ENCODE measurements around the gene MMP17.
A peak's percentile ranks its signal among the peaks of the same experiment; 100 is the strongest.

The MMP17 gene

DNA sequence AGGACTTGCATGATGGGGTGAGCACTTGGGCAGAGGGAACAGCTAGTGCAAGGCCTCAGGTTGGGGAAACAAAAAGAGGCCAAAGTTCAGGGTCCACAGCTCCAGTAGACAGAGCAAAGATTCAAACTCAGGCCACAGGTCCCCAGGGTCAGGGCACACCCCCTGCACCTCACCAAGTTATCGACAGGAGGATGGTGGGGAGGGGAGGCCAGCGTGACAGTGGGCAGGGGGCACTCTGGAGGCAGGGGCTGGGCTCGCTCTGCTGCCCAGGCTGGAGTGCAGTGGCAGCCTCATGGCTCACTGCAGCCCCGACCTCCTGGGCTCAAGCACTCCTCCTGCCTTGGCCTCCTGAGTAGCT lies 33.9 kb downstream of the MMP17 start:
- no peak overlapping the region for H3K27ac ChIP-seq (ENCODE audit: low read length, poor library complexity, severe bottlenecking)
- H3K4me2 ChIP-seq (ENCODE audit: low read length, poor library complexity, severe bottlenecking), result no peak overlapping the region
- peak overlapping the region; percentile 86 for H4K91ac ChIP-seq (ENCODE audit: low read length)
- no peak for DNase-seq
- H3K4me3 ChIP-seq (ENCODE audit: insufficient read depth in 1 of 2, low read depth in 1 of 2, low read length in 2 of 2), result no peak overlapping the region
- H3K4me1 ChIP-seq (ENCODE audit: control insufficient read depth, insufficient read depth, low read depth, low read length), result peaks cover 32% of the 10 kb centered on the region
- no peak overlapping the region for H2AFZ ChIP-seq (ENCODE audit: low read depth, low read length)
- H3K79me1 ChIP-seq (replicated peaks; ENCODE audit: low read length, poor library complexity, severe bottlenecking), result no peaks in the 10 kb centered on the region
- H2BK12ac ChIP-seq (ENCODE audit: low read length in 2 of 2), result peak overlapping the region in 1 of 2 experiments; percentile 15
- H2AK5ac ChIP-seq (ENCODE audit: low read length, severe bottlenecking), result no peak overlapping the region
- peaks cover 0 to 12% of the 10 kb centered on the region in 2 experiments for H3K27me3 ChIP-seq (ENCODE audit: control insufficient read depth in 1 of 2, insufficient read depth in 1 of 2, low read length in 2 of 2)
- H3K4ac ChIP-seq (ENCODE audit: low read depth in 1 of 2, low read length in 2 of 2), result no peak overlapping the region
- H2BK5ac ChIP-seq (ENCODE audit: low read depth, low read length, poor library complexity, severe bottlenecking), result no peak overlapping the region
- no peaks in the 10 kb centered on the region for H3K36me3 ChIP-seq (ENCODE audit: control insufficient read depth in 1 of 2, insufficient read depth in 2 of 2, low read depth in 1 of 2, low read length in 2 of 2)
- H4K8ac ChIP-seq (ENCODE audit: low read length), result no peak overlapping the region
- no peak overlapping the region for H2BK15ac ChIP-seq (ENCODE audit: low read depth, poor library complexity, severe bottlenecking)
- H2BK120ac ChIP-seq (ENCODE audit: low read depth, low read length), result no peak overlapping the region
- H3K9ac ChIP-seq (ENCODE audit: low read length), result no peak overlapping the region
- H3K23ac ChIP-seq (ENCODE audit: low read length in 2 of 2), result no peak overlapping the region
- H3K14ac ChIP-seq (ENCODE audit: low read length in 2 of 2), result no peak overlapping the region
- peak overlapping the region in 1 of 2 experiments; percentile 65 for H3K18ac ChIP-seq (ENCODE audit: low read depth in 1 of 2, low read length in 2 of 2)
- WGBS, result 83% methylated on average over 4 of the region's 4 CpGs
- H3K9me3 ChIP-seq (ENCODE audit: control insufficient read depth, low read length), result no peaks in the 10 kb centered on the region

DNA sequence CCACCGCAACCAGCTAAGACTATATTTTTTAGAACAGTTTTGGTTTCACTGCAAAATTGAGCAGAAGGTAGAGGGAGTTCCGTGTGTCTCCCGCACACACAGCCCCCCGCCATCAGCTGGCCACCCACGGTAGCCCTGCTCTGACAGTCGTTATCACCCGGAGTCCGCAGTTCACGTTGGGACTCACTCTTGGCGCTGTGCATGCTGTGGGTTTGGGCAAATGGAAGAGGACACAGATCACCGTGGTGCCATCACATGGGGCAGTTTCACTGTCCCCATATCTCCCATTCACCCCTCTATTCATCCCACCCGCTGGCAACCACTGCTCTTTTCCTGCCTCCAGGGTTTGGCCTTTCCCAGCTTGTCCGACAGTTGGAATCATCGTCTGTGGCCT lies 34.4 kb downstream of the MMP17 start:
- Histone ChIP-seq H3K4me2 (ENCODE audit: low read length, poor library complexity, severe bottlenecking) (no peak overlapping the region), H3K36me3 (ENCODE audit: control insufficient read depth in 1 of 2, insufficient read depth in 2 of 2, low read depth in 1 of 2, low read length in 2 of 2) (no peaks in the 10 kb centered on the region), H3K18ac (ENCODE audit: low read depth in 1 of 2, low read length in 2 of 2) (peak overlapping the region in 1 of 2 experiments; percentile 28), H2AFZ (ENCODE audit: low read depth, low read length) (peak overlapping the region; percentile 19), H3K9ac (ENCODE audit: low read length) (no peak overlapping the region), H3K27me3 (ENCODE audit: control insufficient read depth in 1 of 2, insufficient read depth in 1 of 2, low read length in 2 of 2) (peaks cover 0 to 8% of the 10 kb centered on the region in 2 experiments), H3K23ac (ENCODE audit: low read length in 2 of 2) (no peak overlapping the region), H3K79me1 (replicated peaks; ENCODE audit: low read length, poor library complexity, severe bottlenecking) (no peaks in the 10 kb centered on the region), H4K91ac (ENCODE audit: low read length) (no peak overlapping the region), H3K9me3 (ENCODE audit: control insufficient read depth, low read length) (no peaks in the 10 kb centered on the region), H3K27ac (ENCODE audit: low read length, poor library complexity, severe bottlenecking) (no peak overlapping the region), H3K4me3 (ENCODE audit: insufficient read depth in 1 of 2, low read depth in 1 of 2, low read length in 2 of 2) (no peak overlapping the region), H2BK120ac (ENCODE audit: low read depth, low read length) (no peak overlapping the region), H2BK12ac (ENCODE audit: low read length in 2 of 2) (peak overlapping the region in 1 of 2 experiments; percentile 93), H2BK15ac (ENCODE audit: low read depth, poor library complexity, severe bottlenecking) (peak overlapping the region; percentile 71), H3K14ac (ENCODE audit: low read length in 2 of 2) (peak overlapping the region in 1 of 2 experiments; percentile 96), H4K8ac (ENCODE audit: low read length) (no peak overlapping the region), H3K4me1 (ENCODE audit: control insufficient read depth, insufficient read depth, low read depth, low read length) (peaks cover 32% of the 10 kb centered on the region), H2BK5ac (ENCODE audit: low read depth, low read length, poor library complexity, severe bottlenecking) (no peak overlapping the region), H3K4ac (ENCODE audit: low read depth in 1 of 2, low read length in 2 of 2) (peak overlapping the region; percentile 1 to 53), H2AK5ac (ENCODE audit: low read length, severe bottlenecking) (peak overlapping the region; percentile 23)
- WGBS, result 88% methylated on average over 14 of the region's 14 CpGs
- DNase-seq, result no peak

DNA sequence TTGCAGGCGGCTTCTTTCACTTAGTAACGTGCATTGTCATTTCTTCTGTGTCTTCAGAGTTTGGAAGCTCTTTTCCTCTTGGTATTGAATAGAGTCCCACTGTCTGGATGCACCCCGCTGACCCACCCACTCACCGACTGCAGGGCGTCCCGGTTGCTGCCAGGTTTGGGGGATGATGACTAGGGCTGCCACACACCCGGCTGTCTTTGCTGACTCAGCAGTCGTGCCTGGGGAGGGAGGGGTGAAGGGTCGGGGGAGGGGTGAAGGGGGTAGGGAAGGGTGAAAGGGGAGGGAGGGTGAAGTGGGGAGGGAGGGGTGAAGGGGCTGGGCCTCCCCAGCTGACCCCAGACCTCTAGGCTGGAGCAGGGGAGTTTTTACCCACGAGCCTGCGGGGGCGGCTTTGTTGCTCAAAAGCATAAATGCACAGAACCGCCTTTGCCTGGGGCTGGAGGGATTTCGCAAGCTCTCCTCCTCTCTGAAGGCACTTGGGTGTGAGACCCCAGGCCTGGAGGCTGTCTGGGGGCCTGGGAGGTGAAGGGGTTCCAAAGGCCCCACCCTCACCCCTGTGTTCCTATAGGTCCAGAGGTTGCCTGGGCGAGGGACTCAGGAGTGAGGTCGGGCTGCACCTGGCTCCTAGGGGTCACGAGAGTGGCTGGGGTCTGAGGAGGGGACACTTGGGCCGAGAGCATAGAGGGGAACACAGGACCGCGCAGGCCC lies 35.0 kb downstream of the MMP17 start:
- peak; percentile 26 for DNase-seq
- no peak overlapping the region for H2BK5ac ChIP-seq (ENCODE audit: low read depth, low read length, poor library complexity, severe bottlenecking)

DNA sequence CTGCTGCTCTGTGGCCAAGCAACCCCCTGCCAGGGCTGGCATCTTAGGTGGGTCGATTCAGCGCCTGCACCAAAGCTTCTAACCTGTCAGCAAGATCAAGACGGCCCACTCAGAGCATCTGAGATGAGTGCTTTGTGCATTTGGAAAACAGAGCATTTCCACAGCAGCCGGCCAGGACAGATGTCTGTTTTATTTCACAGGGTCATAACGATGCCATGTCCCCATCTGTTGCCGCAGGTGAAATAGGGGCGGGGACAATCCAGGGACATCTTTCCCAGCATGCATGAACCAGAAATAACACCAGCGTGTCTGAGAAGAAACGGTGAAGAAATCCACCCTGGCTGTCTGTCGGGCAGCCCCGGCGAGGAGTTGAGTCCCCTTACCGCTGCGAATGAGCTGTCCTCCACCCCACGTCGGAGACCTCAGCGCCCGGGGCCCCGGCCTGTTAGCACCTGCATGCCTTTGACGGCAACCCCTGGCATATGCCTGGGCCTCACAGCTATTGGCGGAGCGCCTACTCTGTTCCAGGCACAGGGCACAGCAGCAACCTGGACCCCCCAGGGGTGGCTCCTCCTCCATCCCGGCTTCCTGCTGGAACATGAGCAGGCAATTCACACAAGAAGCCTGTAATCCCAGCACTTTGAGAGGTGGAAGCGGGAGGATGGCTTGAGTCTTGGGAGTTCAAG lies 35.7 kb downstream of the MMP17 start:
- 82% methylated on average over 23 of the region's 24 CpGs for WGBS

More for the DNA sequence above, 35.0 kb downstream of the MMP17 start:
- H3K79me1 ChIP-seq (replicated peaks; ENCODE audit: low read length, poor library complexity, severe bottlenecking), result no peaks in the 10 kb centered on the region
- H3K18ac ChIP-seq (ENCODE audit: low read depth in 1 of 2, low read length in 2 of 2), result peak overlapping the region; percentile 28
- no peak overlapping the region for H3K4me2 ChIP-seq (ENCODE audit: low read length, poor library complexity, severe bottlenecking)
- peak overlapping the region; percentile 19 for H2AFZ ChIP-seq (ENCODE audit: low read depth, low read length)
- peak overlapping the region; percentile 45 for H4K91ac ChIP-seq (ENCODE audit: low read length)
- H3K4ac ChIP-seq (ENCODE audit: low read depth in 1 of 2, low read length in 2 of 2), result peak overlapping the region in 1 of 2 experiments; percentile 53
- peak overlapping the region; percentile 23 to 59 for H2BK12ac ChIP-seq (ENCODE audit: low read length in 2 of 2)
- no peaks in the 10 kb centered on the region for H3K9me3 ChIP-seq (ENCODE audit: control insufficient read depth, low read length)
- no peaks in the 10 kb centered on the region for H3K36me3 ChIP-seq (ENCODE audit: control insufficient read depth in 1 of 2, insufficient read depth in 2 of 2, low read depth in 1 of 2, low read length in 2 of 2)
- no peak overlapping the region for H3K23ac ChIP-seq (ENCODE audit: low read length in 2 of 2)
- H3K9ac ChIP-seq (ENCODE audit: low read length), result no peak overlapping the region
- H2BK120ac ChIP-seq (ENCODE audit: low read depth, low read length), result peak overlapping the region; percentile 71
- no peak overlapping the region for H3K14ac ChIP-seq (ENCODE audit: low read length in 2 of 2)
- H3K4me1 ChIP-seq (ENCODE audit: control insufficient read depth, insufficient read depth, low read depth, low read length), result peaks cover 34% of the 10 kb centered on the region
- no peak overlapping the region for H3K27ac ChIP-seq (ENCODE audit: low read length, poor library complexity, severe bottlenecking)
- H2BK15ac ChIP-seq (ENCODE audit: low read depth, poor library complexity, severe bottlenecking), result peak overlapping the region; percentile 58
- no peak overlapping the region for H2AK5ac ChIP-seq (ENCODE audit: low read length, severe bottlenecking)
- H4K8ac ChIP-seq (ENCODE audit: low read length), result no peak overlapping the region
- no peak overlapping the region for H3K4me3 ChIP-seq (ENCODE audit: insufficient read depth in 1 of 2, low read depth in 1 of 2, low read length in 2 of 2)
- H3K27me3 ChIP-seq (ENCODE audit: control insufficient read depth in 1 of 2, insufficient read depth in 1 of 2, low read length in 2 of 2), result peaks cover 0 to 5% of the 10 kb centered on the region in 2 experiments
- WGBS, result 58% methylated on average over 20 of the region's 20 CpGs

More for the DNA sequence above, 35.7 kb downstream of the MMP17 start:
- Histone ChIP-seq H4K91ac (ENCODE audit: low read length) (peak overlapping the region; percentile 8), H3K4me1 (ENCODE audit: control insufficient read depth, insufficient read depth, low read depth, low read length) (peaks cover 38% of the 10 kb centered on the region), H3K4me3 (ENCODE audit: insufficient read depth in 1 of 2, low read depth in 1 of 2, low read length in 2 of 2) (no peak overlapping the region), H2AK5ac (ENCODE audit: low read length, severe bottlenecking) (peak overlapping the region; percentile 37), H2BK120ac (ENCODE audit: low read depth, low read length) (peak overlapping the region; percentile 71), H2AFZ (ENCODE audit: low read depth, low read length) (no peak overlapping the region), H3K9ac (ENCODE audit: low read length) (no peak overlapping the region), H3K4ac (ENCODE audit: low read depth in 1 of 2, low read length in 2 of 2) (no peak overlapping the region), H3K9me3 (ENCODE audit: control insufficient read depth, low read length) (no peaks in the 10 kb centered on the region), H2BK12ac (ENCODE audit: low read length in 2 of 2) (peak overlapping the region in 1 of 2 experiments; percentile 59), H3K27ac (ENCODE audit: low read length, poor library complexity, severe bottlenecking) (no peak overlapping the region), H3K27me3 (ENCODE audit: control insufficient read depth in 1 of 2, insufficient read depth in 1 of 2, low read length in 2 of 2) (no peaks in the 10 kb centered on the region), H3K14ac (ENCODE audit: low read length in 2 of 2) (no peak overlapping the region), H3K79me1 (replicated peaks; ENCODE audit: low read length, poor library complexity, severe bottlenecking) (no peaks in the 10 kb centered on the region), H3K23ac (ENCODE audit: low read length in 2 of 2) (no peak overlapping the region), H2BK5ac (ENCODE audit: low read depth, low read length, poor library complexity, severe bottlenecking) (no peak overlapping the region), H3K36me3 (ENCODE audit: control insufficient read depth in 1 of 2, insufficient read depth in 2 of 2, low read depth in 1 of 2, low read length in 2 of 2) (no peaks in the 10 kb centered on the region), H3K4me2 (ENCODE audit: low read length, poor library complexity, severe bottlenecking) (no peak overlapping the region), H3K18ac (ENCODE audit: low read depth in 1 of 2, low read length in 2 of 2) (peak overlapping the region in 1 of 2 experiments; percentile 28), H4K8ac (ENCODE audit: low read length) (peak overlapping the region; percentile 64), H2BK15ac (ENCODE audit: low read depth, poor library complexity, severe bottlenecking) (no peak overlapping the region)
- no peak for DNase-seq
